ENCODE results near the gene CEP131.

Gene CEP131

DNA sequence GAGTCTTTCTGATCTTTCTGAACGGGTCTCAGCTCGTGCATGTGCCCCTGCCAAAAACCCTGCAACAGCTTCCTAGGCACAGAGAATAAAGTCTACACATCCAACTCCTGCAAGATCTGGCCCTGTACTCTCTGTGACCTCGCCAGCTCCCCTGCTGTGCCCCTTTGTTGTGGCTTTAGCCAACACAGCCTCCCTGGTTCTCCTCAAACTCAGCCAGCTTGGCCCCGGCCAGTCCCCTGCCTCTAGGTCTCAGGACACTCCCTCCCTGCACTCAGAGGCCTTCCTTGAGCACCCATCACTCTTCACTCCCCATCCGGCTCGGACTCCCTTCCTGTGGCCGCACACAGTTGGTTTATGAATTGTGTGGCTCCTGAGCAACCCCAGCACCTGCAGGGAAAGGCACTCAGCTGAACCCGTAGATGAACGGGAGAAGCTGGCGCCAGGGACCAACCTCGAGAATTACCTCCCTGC, 1.4 kb downstream of the CEP131 start:
- no peak for DNase-seq

DNA sequence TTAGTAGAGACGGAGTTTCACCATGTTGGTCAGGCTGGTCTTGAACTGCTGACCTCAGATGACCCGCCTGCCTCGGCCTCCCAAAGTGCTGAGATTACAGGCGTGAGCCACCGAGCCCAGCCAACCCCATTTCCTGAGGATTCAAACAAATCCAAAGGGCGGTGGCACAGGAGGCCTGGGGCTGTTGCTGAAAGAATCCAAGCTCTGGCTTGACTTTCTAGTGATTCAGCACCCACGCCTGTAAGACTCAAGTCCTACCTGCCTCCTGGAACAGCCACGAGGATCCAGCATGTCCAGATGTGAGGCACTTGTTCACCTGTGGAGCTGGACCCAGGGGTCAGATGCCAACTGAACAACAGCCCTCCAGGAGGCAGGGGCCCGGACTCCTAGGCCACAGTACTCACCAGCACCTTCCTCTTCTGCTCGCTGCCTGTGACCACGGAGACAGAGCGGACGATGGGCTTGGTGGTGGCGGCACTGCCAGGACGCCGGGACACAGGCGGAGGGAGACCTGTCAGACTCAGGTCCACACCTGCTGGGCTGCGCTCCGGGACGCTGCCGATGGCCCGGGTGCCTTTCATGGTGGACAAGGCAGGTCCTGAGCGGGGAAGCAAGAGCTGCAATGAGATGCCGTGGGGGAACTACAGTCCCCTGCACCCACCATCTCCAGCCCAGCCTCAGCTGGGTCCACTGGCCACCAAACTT, 3.1 kb downstream of the CEP131 start:
- DNase-seq: no peak

DNA sequence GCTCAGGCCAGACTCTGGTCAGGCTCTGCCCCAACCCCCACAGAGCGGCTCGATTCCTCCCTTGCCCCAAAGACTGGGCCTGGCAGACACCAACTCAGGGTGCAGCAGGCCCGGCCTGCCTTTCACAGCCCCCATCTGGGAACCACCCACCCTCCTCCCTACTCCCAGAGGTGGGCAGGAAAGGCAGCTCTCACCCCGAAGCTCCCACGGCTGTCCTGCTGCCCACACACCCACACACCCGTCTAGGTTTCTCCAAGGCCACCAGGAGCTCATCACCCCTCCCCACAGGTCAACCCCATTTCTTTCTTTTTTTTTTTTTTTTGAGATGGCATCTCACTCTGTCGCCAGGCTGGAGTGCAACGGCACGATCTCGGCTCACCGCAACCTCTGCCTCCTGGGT, 3.8 kb downstream of the CEP131 start:
- no peak for DNase-seq

DNA sequence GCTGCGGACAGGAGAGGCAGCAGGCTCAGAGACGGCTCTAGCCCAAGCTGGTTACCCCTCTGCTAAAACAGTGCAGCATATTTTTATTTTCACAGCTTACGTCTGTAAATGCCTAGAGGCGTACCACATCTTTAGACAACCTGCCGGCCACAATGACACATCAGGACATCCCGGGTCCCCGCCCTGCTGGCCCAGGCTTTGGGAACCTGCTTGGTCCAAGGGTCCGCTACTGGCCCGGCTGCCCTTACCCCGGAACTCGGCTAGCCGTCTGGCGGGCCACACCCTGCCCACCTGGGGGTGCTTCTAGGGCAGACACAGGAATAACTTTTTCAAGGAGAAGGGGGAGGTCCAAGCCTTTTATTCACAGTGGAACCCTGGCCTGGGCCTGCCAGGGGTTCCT, 4.3 kb downstream of the CEP131 start:
- no peak for DNase-seq

DNA sequence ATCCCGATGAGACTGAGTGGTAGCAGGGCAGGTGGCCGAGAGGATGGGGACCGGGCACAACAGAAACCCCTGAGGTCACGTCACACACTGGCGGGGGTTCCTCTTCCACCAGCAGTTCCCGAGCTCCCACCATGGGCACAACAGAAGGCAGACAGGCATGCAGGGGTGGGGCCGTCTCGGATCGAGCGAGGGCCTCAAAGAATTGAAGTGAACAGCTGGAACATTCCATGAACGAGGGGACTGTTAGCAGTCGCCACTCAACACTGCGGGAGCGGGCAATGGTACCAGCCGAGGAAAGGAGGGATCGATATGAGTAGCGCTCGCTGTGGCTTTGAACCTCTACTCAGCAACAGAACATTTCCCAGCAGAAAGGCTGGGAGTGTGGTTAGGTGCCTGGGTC, 5.3 kb downstream of the CEP131 start:
- no peak for DNase-seq

DNA sequence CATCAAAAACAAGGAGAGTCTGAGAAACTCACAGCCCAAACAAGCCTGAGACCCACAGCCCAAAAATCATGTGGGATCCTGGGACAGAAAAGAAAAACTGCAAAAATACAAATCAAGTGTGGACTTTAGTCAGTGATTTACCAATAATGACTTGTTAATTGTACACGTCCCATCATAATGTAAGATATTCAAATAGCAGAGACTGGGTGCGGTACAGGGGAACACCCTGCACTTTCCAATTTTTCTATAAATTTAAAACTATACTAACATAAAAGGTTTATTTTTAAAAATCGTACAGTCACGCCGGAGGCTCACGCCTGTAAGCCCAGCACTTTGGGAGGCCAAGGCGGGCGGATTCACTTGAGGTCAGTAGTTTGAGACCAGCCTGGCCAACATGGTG, 8.8 kb downstream of the CEP131 start:
- DNase-seq: no peak

DNA sequence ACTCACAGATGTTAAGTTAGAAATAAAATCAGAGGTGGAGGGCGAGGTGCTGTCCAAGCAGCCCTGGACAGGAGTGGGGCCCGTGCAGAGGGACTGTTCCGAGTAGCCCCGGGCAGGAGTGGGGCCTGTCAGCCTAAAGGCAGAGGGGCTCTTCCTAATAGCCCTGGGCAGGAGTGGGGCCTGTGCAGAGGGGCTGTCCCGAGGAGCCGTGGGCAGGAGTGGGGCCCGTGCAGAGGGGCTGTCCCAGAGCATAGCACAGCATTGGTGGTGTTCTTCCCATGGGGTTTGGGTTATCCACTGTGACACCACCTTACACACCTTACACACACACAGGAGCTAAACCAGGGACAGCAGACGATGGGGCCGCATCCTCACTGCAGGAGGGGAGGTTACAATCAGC, 10.4 kb downstream of the CEP131 start:
- no peak for DNase-seq

DNA sequence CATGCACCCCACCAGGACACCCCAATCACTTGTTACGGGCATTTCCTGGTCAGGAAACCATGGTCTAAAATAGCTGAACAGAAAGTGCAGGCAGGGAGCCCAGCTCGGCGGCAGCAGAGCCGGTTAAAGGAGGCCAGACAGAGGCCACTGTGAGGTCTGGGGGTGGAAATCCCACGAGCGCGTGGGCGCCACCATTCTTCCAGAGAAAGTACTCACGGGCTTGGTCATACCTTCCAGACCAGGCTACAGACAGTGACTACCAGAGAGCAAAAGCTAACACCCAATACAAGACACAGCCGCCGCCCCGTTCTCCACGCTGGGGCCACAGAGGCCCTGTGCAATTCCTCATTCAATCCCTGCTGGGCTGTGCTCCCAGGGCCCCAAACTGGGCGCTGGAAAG, 11.9 kb downstream of the CEP131 start:
- no peak for DNase-seq

DNA sequence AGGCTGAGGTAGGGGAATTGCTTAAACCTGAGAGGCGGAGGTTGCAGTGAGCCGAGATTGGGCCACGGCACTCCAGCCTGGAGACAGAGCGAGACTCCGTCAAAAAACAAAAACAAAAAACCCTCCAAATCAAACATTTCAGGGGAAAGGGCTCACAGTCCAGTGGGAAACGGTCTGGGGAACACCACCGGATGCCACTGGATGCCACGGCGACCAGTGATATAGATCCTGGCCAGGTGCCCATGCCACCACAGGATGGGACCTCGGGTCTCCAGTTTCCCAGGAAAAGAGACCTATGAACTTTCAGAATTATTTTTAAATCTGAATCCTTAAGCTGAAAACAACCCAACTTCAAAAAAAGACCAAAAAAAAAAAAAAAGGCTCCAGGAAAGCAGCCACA, 12.3 kb downstream of the CEP131 start:
- DNase-seq: no peak

DNA sequence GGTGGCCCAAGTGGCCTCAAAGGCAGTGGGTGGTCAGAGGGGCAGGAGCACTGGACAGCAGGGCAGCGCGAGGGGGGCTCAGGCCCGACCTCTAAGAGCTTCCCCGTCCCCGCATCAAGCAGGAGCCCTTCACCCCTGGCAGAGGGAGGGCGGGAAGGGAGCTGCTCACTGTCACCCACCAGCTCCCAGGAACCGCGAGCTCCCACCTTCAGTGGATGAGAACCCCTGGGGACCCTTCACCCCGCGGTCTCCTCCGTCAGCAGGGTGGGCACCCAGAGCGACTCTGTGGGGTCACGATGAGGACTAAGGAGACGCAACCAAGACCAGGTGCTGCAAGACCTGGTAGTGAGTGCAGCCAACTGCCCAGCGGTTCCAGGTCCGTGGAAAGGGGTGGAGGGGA, 13.6 kb downstream of the CEP131 start:
- no peak for DNase-seq

DNA sequence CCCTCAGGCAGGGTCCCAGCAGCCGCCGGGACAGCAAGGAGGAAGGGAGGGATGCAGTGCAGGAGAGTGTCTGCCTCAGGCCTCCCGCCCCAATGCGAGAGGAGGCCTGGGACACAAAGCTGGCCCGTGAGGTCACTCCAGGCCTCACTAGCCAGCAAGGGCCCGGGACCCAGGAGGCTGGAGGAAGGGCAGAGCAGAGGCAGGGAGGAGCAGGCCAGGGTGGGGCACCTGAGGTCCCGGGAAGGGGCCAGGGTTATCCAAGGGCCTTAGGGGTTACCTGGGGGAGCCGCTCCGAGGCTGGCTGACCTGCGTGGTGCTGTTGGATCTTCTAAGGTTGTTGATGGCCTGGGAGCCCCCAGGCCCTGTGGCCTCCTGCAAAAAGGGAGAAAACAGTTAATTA, 14.1 kb downstream of the CEP131 start:
- no peak for DNase-seq

DNA sequence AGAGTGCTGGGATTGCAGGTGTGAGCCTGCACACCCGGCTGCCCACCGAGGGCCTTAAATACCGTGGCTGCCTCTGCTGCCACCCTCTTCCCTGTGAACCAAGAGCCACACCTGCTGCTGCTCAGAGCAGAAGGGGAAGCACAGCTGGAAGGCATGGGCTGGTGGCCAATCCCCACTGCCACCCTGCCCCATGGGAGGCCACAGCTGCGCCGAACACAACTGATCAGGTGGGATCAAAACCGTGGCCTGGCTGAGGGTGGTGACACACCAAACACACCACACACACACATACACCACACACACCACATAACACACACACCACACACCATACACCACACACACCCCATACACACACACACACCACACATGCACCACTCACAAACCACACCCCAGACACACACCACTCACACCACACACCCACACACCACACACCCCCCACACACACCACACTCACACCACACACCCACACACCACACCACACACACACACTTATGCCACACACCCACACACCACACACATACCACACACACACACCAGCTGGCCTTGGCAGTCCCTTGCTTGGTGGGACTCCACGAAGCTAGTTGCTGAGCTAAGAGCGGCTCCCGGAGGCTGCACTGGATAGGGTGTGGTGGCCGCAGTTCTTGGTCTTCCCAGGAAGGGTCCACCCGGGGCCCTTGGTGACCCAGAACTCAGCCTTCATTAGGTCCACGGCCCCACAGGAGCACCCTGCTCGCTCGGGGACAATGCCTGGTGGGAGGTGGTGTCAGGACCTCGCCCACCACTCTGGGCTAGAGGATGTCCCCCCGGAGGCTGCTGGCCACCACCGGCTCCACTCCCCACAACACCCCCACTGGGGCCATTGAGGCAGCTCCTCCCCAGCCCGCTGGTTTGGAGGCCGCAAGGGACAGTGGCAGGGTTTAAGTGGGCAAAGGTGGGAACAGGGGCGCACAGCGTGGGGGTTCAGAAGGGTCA, 14.9 kb downstream of the CEP131 start:
- no peak for DNase-seq

DNA sequence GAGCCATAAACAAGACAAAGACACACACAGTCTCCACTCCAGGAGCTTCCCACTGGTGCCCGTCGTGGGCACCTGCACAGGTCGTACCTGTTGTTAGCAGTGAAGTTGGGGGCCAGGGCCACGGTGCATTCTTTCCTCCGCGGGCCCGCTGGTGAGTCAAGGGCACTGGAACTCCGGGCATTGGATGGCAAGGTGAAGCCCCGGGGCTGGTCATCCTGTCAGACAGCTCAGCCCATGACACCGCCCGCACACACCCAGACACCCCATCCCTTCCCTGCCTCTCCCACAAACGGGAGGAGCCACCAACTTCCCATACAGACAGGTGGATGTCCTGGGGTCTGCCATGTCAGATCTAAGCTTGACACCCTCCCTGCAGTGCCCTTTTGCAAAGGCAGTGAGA, 16.1 kb downstream of the CEP131 start:
- DNase-seq: no peak

DNA sequence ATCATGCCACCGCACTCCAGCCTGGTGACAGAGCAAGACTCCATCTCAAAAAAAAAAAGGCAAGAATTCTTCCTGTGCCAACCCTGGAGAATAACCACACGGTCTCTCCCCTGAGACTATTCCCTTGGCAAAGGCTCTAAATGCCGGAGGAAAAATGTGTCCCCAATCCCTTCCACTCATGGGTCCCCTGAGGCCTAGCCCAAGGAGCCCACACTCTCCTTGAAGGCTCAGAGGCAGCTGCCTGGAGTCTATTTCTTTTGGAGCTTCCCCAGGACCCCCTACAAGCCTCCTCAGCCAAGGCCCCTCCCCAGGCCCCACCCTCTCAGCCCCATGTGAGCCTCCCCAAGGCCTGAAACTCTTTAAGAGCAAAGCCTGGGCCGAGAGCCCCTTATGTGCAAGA, 16.6 kb downstream of the CEP131 start:
- DNase-seq: no peak

DNA sequence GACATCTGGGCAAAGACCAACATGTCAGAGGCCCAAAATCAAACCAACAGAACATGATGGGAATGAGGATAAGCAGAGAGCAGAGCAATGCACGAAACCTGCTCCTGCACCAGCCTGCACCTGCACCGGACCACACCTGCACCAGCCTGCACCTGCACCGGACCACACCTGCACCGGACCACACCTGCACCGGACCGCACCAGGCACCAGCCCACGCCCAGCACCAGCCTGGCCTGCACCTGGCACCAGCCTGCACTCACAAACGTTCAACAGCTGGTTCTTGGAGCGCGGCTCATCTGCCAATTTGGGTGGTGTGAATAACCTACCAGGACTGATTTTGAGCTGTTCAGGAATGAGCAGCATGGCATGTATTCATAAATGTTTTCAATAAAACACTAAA, 18.2 kb downstream of the CEP131 start:
- DNase-seq: no peak

DNA sequence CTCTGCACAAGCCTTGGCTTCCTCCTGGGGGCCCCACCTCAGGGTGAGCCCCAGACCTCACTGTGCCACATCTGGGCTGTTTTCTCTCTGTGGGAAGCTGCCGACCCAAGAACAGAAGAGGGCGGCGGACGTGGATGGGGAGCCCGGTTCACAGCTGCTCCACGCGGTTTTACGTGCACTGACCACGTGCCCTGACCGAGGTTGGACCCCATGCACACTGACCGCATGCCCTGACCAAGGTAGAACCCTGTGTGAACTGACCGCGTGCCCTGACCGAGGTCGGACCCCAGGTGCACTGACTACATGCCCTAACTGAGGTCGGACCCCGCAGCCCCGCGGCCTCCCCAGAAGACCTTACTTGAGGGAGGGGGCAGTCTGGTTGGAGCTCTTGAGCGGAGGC, 19.6 kb downstream of the CEP131 start:
- no peak for DNase-seq

DNA sequence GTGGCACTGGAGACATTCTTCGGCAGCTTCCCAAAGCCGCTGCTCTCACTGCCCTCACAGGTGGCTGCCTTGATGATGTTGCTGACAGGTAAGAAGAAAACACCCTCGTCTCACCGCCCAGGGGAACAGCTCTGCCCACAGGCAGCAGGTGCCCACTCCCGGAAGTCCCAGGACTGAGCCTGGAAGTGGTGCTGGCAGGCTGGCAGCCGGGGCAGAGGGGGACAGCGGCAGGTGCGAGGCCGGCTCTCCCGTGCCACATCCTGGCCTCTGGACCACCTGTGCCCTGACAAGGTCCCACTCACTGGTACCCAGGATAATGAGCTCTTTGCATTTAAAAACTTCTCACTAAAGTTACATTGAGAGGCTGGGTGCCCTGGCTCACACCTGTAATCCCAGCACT, 20.4 kb downstream of the CEP131 start:
- no peak for DNase-seq

DNA sequence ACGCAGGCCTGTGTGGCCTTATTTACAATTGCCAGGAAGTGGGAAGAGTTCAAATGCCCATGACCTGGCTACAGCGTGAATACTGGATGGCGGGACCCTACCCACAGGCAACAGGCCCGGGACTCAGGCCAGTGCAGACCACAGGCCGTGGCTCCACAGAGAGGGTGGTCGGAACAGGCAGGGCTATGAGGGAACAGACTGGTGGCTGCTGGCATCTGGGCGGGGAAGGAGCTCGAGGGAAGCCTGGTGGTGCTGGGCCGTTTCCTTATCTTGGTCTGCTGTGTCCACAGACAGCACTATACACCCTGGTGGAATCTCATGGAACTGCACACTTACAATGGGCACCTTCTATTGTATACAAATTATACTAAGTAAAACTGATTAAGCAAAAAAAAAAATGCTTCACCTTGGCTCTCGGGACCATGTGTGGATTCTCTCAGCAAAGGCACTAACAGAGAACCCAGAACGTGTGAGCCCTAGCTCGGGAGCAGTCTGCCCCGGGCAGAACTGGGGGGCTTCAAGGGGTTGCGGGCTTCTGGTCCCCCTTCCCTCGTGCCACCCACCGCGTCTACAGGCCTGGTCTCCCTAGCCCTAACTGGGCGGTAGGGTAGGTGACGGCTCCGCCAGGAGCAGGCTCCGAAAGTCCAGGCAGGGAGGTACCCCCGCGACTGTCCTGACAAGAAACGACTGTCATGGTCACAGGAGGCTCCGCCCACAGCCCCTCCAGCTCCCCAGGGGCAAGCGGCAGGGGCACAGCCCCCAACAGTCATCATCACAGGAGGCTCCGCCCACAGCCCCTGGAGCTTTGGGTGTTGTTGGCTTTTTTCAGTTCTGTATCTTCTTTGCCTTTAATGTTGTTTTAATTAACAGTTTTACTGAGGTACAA, 21.8 kb downstream of the CEP131 start:
- DNase-seq: peak in 1 of 2 experiments; percentile 11

DNA sequence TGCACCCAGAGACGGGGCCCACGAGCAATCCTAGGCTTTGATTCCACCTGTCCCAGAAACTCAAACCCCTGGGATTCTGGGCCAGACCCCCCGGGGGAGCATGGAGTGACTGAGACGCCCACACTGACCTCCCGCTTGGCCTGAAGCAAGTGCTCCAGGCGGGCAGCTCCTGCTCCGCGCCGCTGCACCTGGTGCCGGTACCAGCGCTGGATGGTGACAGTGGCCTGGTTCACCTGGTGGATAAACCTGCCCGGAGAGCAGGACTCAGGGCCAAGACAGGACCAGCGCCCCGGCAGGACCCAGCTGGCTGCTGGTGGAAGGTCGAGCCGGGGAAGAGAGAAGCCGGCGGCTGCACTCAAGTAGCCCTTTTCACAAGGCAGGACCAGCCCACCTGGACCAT, 22.6 kb downstream of the CEP131 start:
- DNase-seq: no peak

DNA sequence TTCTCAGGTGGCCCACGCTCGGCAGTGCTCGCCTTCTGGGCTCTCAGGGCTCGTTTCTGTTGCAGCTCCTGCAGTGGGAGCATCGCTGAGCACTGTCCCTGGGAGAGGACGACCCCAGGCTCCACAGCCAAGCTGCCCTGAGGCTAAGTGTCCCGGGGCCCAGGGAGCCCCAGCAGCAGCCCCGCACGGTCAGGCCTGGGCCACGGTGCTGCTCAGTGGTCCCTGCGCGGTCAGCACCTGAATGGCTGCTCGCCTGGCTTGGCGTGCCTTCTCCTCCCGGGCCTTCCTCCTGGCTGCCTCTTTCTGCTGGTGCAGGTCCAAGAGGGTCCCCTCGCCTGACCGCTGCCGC, 23.3 kb downstream of the CEP131 start:
- DNase-seq: no peak

DNA sequence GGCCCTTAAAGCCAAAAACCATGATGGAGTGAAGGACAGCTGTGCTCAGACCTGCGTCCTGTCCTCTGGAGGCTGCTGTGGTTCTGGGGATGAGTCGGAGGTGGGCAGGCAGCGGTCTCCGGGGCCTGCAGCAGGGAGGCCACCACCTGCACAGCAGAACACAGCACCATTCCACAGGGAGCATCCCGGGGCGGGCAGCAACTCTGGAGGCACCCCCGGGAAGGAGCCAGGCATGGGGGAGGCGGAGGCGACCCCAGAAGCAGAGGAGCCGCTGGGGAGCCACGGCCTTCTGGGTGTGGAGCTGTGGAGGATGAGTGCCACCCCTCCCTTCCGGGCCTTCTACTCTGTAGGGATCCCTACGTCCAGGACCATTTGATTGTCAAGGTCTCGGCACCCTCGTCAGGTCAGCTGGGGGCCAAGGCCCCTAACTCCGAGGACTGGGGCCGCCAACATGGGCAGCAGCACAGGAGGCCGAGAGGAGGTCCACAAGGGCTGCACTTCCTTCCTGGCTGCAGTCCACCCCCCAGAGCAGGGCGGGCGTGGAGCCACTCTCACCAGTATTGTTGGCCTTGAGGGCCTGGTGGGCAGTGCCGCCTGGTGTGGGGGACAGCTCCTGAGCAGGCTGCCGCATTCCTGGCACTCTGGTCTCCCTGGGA, 23.8 kb downstream of the CEP131 start:
- no peak for DNase-seq

DNA sequence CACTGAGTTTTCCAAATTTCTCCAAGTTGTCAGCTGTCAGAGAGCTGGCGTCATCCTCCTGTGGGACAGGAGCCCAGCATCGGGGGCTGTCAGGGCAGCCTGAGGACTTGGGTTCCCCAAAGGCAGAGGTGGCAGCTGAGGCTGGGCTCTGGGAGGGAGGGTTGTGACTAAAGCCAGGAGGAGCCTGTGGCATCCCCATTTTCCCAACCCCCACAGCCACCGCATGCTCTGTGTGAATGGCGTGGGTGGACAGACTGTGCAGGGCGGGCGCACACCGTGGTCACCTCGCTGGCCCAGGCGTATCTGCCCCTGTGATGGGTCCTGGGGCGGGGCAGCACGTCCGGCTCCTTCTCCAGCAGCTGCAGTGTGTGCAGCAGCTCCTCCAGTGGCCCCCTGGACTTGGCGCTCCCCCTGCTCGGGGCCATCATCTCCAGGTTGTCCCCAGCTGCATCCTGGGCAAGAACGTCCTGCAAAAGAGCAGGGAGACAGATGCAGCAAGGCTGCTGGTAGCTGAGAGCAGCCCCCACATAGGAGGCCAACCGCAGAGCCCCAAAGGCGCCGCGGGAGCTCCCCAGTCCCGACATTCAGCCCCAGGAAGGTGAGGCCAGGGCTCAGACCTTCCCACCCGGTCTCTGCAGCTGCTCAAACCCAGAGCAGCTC, 24.8 kb downstream of the CEP131 start:
- DNase-seq: no peak
